Measurements from ENCODE around the gene TRHDE.
"Not testable (repeated sequence)": the region's sequence is repeated elsewhere in the genome, so short reads cannot be mapped to it uniquely, and the experiment has no call there.

The TRHDE gene

GRCh38 chr12:72660174-72660573 is 388.0 kb downstream of the TRHDE start:
- DNase-seq: not testable (repeated sequence)

GRCh38 chr12:72673853-72674252 is 401.7 kb downstream of the TRHDE start:
- DNase-seq: no peak

GRCh38 chr12:72676556-72676955 is 404.4 kb downstream of the TRHDE start:
- no peak for DNase-seq

GRCh38 chr12:72677139-72677538 is 405.0 kb downstream of the TRHDE start:
- no peak for DNase-seq

GRCh38 chr12:72677846-72678245 is 405.7 kb downstream of the TRHDE start:
- no peak for DNase-seq

GRCh38 chr12:72679147-72679757 is 407.1 kb downstream of the TRHDE start:
- no peak for DNase-seq

- no peak for DNase-seq
Measured at GRCh38 chr12:72681028-72681427, 408.9 kb downstream of the TRHDE start.

GRCh38 chr12:72684491-72684890 is 412.3 kb downstream of the TRHDE start:
- no peak for DNase-seq

- DNase-seq: no peak
Measured at GRCh38 chr12:72692338-72692737, 420.2 kb downstream of the TRHDE start.

- DNase-seq: no peak
Measured at GRCh38 chr12:72694193-72694592, 422.0 kb downstream of the TRHDE start.

GRCh38 chr12:72699362-72699761 is 427.2 kb downstream of the TRHDE start:
- no peak for DNase-seq

- DNase-seq: not testable (repeated sequence)
Measured at GRCh38 chr12:72712025-72712424, 439.9 kb downstream of the TRHDE start.

GRCh38 chr12:72716221-72716620 is 444.1 kb downstream of the TRHDE start:
- no peak for DNase-seq

- no peak for DNase-seq
Measured at GRCh38 chr12:72717036-72717435, 444.9 kb downstream of the TRHDE start.

Data from activated T-cell treated with anti-CD3 and anti-CD28 coated beads, Interleukin-2, amount 50 U/mL, for 48 hours (primary cell).